ENCODE measurements around the gene SIVA1.

- TF ChIP-seq, protein P1, sequence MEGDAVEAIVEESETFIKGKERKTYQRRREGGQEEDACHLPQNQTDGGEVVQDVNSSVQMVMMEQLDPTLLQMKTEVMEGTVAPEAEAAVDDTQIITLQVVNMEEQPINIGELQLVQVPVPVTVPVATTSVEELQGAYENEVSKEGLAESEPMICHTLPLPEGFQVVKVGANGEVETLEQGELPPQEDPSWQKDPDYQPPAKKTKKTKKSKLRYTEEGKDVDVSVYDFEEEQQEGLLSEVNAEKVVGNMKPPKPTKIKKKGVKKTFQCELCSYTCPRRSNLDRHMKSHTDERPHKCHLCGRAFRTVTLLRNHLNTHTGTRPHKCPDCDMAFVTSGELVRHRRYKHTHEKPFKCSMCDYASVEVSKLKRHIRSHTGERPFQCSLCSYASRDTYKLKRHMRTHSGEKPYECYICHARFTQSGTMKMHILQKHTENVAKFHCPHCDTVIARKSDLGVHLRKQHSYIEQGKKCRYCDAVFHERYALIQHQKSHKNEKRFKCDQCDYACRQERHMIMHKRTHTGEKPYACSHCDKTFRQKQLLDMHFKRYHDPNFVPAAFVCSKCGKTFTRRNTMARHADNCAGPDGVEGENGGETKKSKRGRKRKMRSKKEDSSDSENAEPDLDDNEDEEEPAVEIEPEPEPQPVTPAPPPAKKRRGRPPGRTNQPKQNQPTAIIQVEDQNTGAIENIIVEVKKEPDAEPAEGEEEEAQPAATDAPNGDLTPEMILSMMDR (IDR thresholded peaks at IDR 0.05) = no peak
- no peak for TF ChIP-seq EP300 (IDR thresholded peaks at IDR 0.05)
Measured at GRCh38 chr14:104782808-104783139, 29.8 kb downstream of the SIVA1 start.
